HG03139 (cell line): ENCODE data around the gene PPCDC.
A peak's percentile ranks its signal among the peaks of the same experiment; 100 is the strongest.

Experiments used
- ATAC-seq: cut with Tn5 transposase; IDR thresholded peaks from one replicate; pipeline ENCODE4 v1.9.1; 2021; ENCODE audit not compliant: unreplicated experiment

Gene PPCDC

GRCh38 chr15:75043509-75044257 lies 20.3 kb downstream of the PPCDC start:
- peak; percentile 36 for ATAC-seq

- no peak for ATAC-seq
Measured at GRCh38 chr15:75044258-75044878, 21.0 kb downstream of the PPCDC start.

GRCh38 chr15:75045332-75046015 lies 22.1 kb downstream of the PPCDC start:
- ATAC-seq = no peak

- no peak for ATAC-seq
Measured at GRCh38 chr15:75048394-75048793, 25.0 kb downstream of the PPCDC start.

DNA sequence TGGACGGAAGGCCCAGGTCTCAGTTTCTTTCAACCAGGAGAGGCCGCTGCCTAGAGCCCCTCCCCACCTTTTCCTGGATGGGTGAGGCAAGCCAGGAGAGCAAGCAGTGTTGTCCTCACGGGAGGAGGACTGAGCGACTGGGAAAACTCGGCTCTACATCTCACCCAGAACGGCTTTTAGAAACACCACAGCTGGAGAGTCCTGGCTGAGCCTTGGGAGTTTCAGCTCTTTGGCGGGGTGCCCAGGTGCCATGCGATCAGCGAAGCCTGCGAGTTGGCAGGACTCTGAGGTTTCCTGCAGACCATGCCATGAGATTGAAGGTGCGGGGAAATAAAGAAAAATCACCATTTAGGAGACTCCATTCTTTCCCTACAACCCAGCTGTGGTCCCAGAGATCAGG lies 26.0 kb downstream of the PPCDC start:
- ATAC-seq = no peak

DNA sequence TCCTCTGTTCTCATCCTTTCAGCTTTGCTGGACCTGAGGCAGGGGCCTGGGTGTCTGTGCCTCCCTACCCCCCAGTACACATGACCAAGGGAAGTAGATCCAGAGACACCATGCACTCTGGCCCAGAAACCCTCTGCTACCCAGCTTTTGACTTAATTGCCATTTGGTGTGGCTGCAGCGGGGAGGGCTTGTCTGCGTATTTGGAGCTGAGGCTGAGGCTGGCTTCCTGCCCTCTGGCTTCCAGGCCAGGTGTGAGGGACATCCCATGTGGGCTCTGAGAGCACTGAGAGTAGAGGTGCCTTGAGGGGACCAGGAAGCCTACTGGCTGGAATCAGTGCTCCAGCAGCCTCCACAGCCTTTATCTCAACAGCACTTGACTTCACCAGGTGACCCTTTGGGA lies 26.9 kb downstream of the PPCDC start:
- no peak for ATAC-seq

GRCh38 chr15:75051191-75051608 lies 27.8 kb downstream of the PPCDC start:
- no peak for ATAC-seq

DNA sequence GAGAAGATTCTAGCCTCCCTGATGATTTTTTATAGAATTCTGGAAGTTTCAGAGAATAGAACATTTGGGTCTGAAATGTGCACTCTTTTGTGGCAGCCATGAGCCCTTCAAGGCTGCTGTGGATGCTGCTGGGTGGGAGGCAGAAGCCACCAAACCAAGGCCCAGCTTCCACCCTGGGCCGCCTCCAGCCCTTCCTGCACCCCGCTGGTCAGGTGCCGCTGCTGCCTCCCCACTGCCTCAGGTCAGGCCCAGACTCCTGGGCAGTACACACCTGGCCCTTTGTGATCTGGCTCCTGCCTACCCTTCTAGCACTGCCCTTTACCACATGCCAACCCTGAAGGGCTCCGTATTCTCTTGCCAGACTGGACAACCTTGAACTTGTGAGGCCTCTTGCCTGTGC lies 28.3 kb downstream of the PPCDC start:
- no peak for ATAC-seq

- no peak for ATAC-seq
Measured at GRCh38 chr15:75052972-75053747, 29.8 kb downstream of the PPCDC start.

GRCh38 chr15:75053748-75054125 lies 30.3 kb downstream of the PPCDC start:
- no peak for ATAC-seq

DNA sequence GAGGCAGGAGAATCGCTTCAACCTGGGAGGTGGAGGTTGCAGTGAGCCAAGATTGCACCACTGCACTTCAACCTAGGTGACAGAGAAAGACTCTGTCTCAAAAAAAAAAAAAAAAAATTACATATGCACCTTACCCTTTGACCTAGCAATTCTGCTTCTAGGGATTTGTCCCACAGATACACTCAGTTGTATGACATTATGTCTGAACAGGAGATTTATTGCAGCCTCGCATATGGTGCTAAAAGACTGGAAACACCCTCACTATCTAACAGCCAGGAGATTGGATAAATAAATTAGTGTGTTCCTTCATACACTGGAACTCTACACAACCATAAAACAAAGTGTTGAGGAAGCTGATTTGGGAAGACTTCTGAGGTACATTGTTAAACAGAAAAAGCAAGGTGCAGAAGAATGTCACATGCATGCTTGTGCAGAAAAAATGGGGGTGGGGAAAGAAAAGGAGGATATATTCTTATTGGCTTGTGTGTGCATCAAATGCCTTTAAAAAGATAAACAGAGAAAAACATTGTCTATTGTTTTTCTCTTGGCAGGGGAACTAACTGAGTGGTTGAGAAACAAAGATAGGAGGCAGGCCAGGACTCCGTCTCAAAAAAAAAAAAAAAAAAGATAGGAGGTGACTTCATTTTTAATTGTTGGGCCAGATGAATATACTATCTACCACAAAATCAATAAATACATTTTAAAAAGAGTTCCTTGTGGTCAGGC lies 30.9 kb downstream of the PPCDC start:
- ATAC-seq = no peak

DNA sequence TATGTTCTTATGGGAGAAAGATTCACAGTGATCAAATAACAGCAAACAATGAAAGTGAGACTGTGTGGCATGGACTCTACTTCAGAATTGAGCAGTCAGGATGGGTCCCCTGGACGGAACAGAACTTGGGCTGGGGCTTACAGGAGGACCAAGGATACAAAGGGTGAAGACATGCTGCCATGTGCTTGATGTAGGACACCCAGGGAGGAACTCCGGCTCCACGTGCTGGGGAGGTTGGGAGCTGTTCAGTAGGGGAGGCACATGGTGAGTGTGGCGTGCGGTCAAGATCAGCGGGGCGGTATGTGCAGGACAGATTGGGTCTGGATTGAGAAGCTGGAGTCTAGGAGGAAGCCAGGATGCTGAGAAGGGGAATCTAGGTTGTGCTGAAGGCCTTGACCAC lies 32.6 kb downstream of the PPCDC start:
- ATAC-seq = no peak

GRCh38 chr15:75058127-75058905 lies 34.9 kb downstream of the PPCDC start:
- ATAC-seq = no peak

DNA sequence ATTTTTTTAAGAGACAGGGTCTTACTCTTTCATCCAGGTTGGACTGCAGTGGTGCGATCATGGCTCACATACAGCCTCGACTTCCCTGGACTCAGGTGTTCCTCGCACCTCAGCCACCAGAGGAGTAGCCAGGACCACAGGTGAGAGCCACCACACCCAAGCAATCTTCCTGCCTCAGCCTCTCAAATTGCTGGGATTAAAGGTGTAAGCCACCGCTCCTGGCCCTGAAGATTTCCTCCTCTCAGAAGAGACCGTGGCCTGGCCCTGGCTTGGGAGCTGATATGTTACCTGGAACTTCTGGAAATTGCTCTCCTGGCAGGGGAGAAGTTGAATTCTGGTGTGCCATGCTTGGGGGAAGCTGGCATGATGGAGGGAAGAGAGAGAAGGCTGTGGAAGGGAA lies 36.2 kb downstream of the PPCDC start:
- ATAC-seq = no peak

GRCh38 chr15:75061272-75061671 lies 37.9 kb downstream of the PPCDC start:
- no peak for ATAC-seq

DNA sequence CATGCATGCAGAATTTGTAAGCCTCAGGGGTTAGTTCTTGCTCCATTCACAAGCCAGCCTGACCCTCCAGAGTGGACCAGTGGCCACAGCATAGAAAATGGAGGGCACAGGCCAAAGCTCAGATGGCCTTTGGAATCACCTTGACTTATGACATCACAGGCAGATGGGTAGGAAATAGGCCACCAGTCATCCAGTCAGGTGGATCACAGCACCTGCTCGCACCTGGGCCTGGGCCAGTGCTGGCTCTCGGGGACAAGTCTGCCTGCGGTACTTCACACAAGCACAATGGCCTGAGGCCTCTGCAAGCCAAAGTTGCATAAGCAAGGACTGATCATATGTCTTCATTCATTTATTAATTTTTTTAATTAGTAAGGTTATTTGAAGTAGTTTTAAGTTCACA lies 39.3 kb downstream of the PPCDC start:
- no peak for ATAC-seq

- ATAC-seq = no peak
Measured at GRCh38 chr15:75063338-75063737, 39.9 kb downstream of the PPCDC start.

- ATAC-seq = no peak
Measured at GRCh38 chr15:75063889-75064288, 40.5 kb downstream of the PPCDC start.

- ATAC-seq = no peak
Measured at GRCh38 chr15:75064846-75065245, 41.5 kb downstream of the PPCDC start.

DNA sequence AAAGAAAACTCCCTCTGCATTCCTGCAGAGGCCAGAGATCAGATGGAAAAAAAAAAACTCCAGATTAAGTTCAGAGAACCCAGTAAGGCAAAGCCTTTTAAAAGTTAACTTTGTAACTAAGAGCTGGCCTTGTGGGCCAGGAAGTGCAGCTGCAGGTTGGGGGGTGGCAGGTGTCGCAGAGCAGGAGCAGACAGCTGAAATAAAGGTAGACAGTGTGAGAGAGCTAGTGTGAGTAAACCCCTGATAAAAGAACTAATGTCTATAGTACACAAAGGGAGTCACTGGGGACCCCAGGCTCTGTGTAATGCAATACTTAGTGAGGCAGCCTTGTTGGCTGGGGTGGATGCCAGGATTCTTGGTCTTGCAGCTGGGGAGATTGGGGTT lies 42.1 kb downstream of the PPCDC start:
- no peak for ATAC-seq
